Activated naive CD8-positive, alpha-beta T cell treated with anti-CD3 and anti-CD28 coated beads, Interleukin-2, amount 50 U/mL, for 24 hours (primary cell): ENCODE results near the gene NUDT16.
A peak's percentile ranks its signal among the peaks of the same experiment; 100 is the strongest.
"Not testable (repeated sequence)": the region's sequence is repeated elsewhere in the genome, so short reads cannot be mapped to it uniquely, and the experiment has no call there.

Experiments used
- ATAC-seq: fragments of 150-1000 bp; cut with Tn5 transposase; one replicate; pipeline ENCODE4 v1.10.0; 2021
- DNase-seq: peaks from one replicate; pipeline ENCODE4 v3.0.0; 2021
- H3K27ac Mint-ChIP-seq: one replicate; pipeline ENCODE4 v1.8.0; 2021; ENCODE audit warnings: mild to moderate bottlenecking, mixed read lengths
- H3K27me3 Mint-ChIP-seq: one replicate; pipeline ENCODE4 v1.8.0; 2021; ENCODE audit warnings: mixed read lengths
- H3K36me3 Mint-ChIP-seq: one replicate; pipeline ENCODE4 v1.8.0; 2021; ENCODE audit warnings: low read depth, mixed read lengths
- H3K4me1 Mint-ChIP-seq: one replicate; pipeline ENCODE4 v1.8.0; 2021; ENCODE audit warnings: mixed read lengths
- H3K4me3 Mint-ChIP-seq: one replicate; pipeline ENCODE4 v1.8.0; 2021; ENCODE audit warnings: mild to moderate bottlenecking, moderate library complexity, mixed read lengths
- H3K9me3 Mint-ChIP-seq: one replicate; pipeline ENCODE4 v1.8.0; 2021; ENCODE audit warnings: mixed read lengths

NUDT16 gene

GRCh38 chr3:131361464-131362421, 19.8 kb upstream of the NUDT16 start:
- no peak overlapping the region for H3K27ac Mint-ChIP-seq
- DNase-seq (no peak), ATAC-seq (peak; percentile 40)
- H3K36me3 Mint-ChIP-seq, result peaks cover 2% of the 10 kb centered on the region
- peaks cover 5% of the 10 kb centered on the region for H3K4me1 Mint-ChIP-seq
- H3K4me3 Mint-ChIP-seq, result peak overlapping the region; percentile 1
- H3K9me3 Mint-ChIP-seq, result peaks cover 3% of the 10 kb centered on the region
- H3K27me3 Mint-ChIP-seq, result peaks cover 50% of the 10 kb centered on the region

DNA sequence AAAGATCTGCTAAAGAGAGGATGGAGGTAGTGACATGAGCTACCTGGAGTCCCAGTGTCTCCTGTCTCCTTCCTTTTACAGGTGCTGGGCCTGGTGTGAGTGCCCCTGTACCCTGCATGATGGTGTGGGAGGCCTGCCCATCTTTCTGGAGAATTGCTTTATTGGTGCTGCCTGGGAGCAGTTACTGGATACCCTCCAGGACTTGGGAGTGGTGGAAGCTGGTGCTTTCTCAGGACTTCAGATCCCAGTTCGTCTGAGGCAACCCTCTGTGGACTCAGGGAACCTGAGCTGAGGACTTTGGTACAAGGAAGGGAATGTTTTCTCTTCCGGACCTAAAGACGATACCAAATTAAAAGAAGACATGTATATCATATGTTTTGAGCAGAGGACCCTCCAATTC, 18.3 kb upstream of the NUDT16 start:
- no peak overlapping the region for H3K4me3 Mint-ChIP-seq
- peaks cover 2% of the 10 kb centered on the region for H3K36me3 Mint-ChIP-seq
- peaks cover 48% of the 10 kb centered on the region for H3K27me3 Mint-ChIP-seq
- peaks cover 8% of the 10 kb centered on the region for H3K9me3 Mint-ChIP-seq
- no peak for ATAC-seq
- H3K27ac Mint-ChIP-seq, result no peak overlapping the region
- peaks cover 5% of the 10 kb centered on the region for H3K4me1 Mint-ChIP-seq
- no peak for DNase-seq

DNA sequence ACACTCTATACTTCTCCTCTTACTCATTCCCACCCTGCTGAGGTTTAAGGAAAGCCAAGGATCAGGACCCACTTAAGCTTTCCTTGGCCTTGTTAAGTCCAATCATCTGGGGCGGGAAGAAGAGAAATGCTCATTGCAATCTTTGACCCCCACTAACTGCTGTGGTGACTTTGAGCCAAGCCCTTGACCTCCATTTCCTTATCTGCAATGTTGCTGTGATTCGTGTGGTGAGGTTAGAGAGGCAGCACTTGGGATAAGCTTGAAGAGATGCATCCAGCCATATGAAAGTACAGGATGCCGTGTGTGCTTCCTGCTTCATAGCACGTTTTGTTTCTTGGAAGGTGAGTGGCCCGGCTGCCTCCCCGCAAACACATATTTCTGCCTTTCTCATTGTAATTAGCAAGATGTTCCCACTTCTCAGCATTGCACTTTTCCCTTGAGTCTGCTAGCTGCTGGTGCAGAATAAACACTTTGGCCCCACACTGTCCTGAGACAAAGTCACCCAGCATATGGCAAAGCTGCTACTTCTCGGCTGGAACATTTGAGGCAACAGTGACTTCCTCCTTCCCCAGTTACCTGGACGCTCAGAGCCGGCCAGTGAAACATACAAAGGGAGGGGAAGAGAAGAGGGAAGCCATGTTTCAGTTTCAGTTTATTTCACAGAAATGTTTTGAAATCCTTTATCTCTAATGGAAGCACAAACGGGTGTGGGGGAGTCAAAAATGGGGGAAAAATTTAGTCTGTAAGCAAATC, 10.5 kb upstream of the NUDT16 start:
- DNase-seq (no peak), ATAC-seq (no peak)
- Mint-ChIP-seq H3K27me3 (no peaks in the 10 kb centered on the region), H3K27ac (no peak overlapping the region), H3K4me1 (no peaks in the 10 kb centered on the region), H3K4me3 (no peak overlapping the region), H3K36me3 (peaks cover 3% of the 10 kb centered on the region), H3K9me3 (peaks cover 5% of the 10 kb centered on the region)

DNA sequence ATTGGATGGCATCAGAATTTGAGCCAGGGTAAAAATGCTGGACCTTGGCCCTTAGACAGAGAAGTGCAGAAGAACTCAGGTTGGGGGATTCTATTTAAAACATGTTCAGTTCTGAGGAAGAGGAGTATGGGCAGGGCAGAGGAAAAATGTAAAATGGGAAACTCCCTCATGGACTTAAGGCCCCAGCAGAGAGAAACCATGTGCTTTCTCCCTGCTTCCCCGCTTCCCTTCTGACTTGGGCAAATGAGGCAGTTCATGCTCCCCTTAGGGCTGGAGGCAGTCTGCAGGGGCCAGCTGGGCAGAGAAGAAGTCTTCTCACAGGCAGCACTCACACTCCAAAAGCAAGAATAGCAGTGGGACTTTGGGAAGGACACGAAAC, 9.9 kb upstream of the NUDT16 start:
- no peak overlapping the region for H3K4me3 Mint-ChIP-seq
- peaks cover 3% of the 10 kb centered on the region for H3K36me3 Mint-ChIP-seq
- H3K27me3 Mint-ChIP-seq, result no peaks in the 10 kb centered on the region
- H3K27ac Mint-ChIP-seq, result no peak overlapping the region
- peaks cover 5% of the 10 kb centered on the region for H3K9me3 Mint-ChIP-seq
- DNase-seq (no peak), ATAC-seq (no peak)
- no peaks in the 10 kb centered on the region for H3K4me1 Mint-ChIP-seq

- no peaks in the 10 kb centered on the region for H3K4me1 Mint-ChIP-seq
- DNase-seq, result no peak
- H3K27ac Mint-ChIP-seq, result no peak overlapping the region
- H3K4me3 Mint-ChIP-seq, result no peak overlapping the region
- no peaks in the 10 kb centered on the region for H3K27me3 Mint-ChIP-seq
- H3K9me3 Mint-ChIP-seq, result no peaks in the 10 kb centered on the region
- ATAC-seq, result no peak
- H3K36me3 Mint-ChIP-seq, result peaks cover 3% of the 10 kb centered on the region
Measured at GRCh38 chr3:131374741-131375140, 6.8 kb upstream of the NUDT16 start.

- peak overlapping the region; percentile 83 for H3K27ac Mint-ChIP-seq
- H3K4me1 Mint-ChIP-seq, result peaks cover 16% of the 10 kb centered on the region
- not testable (repeated sequence) for DNase-seq, H3K27me3 Mint-ChIP-seq, H3K9me3 Mint-ChIP-seq, ATAC-seq, H3K36me3 Mint-ChIP-seq
- H3K4me3 Mint-ChIP-seq, result peak overlapping the region; percentile 93
Measured at GRCh38 chr3:131380821-131381444, 641 bp upstream of the NUDT16 start.

- H3K4me1 Mint-ChIP-seq, result peaks cover 19% of the 10 kb centered on the region
- H3K4me3 Mint-ChIP-seq, result peak overlapping the region; percentile 25
- no peaks in the 10 kb centered on the region for H3K9me3 Mint-ChIP-seq
- DNase-seq (no peak), ATAC-seq (peak; percentile 45)
- H3K36me3 Mint-ChIP-seq, result peaks cover 2% of the 10 kb centered on the region
- peak overlapping the region; percentile 63 for H3K27ac Mint-ChIP-seq
- no peaks in the 10 kb centered on the region for H3K27me3 Mint-ChIP-seq
Measured at GRCh38 chr3:131386429-131387165, 5.0 kb downstream of the NUDT16 start.

DNA sequence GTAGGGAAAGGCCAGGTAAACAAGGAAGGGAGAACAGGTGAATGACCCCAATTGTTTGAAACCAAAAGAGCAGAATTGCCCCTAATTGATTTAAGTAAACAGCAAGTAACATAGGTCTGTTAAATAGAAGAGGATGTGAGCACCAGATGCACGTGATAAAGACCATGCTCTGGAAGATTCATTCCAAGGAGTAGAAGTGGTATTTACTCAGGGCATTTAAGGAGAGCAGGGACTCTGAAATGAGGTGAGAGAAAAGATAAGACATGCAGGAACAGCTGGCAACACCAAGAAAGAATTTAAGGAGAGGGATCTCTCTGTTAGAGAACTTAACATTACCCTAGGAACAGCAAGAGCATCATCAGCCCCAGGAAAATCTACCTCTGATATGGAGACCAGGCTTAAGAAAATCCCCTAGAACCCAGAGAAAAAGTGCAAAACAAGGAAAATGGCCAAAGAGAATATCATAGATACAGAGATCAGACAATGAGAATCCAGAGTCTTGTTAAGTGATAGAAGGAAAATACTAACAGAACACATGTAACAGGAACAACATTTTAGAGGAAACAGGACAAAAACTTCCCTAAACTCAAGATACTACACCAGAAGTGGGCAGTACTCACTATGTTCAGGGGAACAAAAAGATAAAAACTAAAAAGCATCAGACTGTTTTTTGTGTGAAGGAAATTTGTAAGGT, 6.4 kb downstream of the NUDT16 start:
- peaks cover 2% of the 10 kb centered on the region for H3K36me3 Mint-ChIP-seq
- no peaks in the 10 kb centered on the region for H3K9me3 Mint-ChIP-seq

DNA sequence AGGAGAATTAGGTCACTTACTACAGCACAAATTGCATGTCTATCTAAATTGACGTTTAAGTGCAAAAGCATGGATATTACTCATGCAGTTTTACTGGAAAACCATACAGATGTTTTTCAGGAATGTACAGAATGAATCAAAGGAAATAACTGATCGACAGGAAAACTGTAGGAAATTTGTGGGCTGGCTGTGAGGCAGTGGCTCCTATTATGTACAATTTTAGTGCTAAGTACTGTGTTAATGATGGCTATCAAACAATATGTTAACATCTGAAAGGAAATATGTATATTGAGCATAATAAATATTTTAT, 6.9 kb downstream of the NUDT16 start:
- Mint-ChIP-seq H3K27me3 (no peaks in the 10 kb centered on the region), H3K36me3 (peaks cover 2% of the 10 kb centered on the region), H3K4me3 (no peak overlapping the region), H3K9me3 (no peaks in the 10 kb centered on the region), H3K27ac (no peak overlapping the region), H3K4me1 (peaks cover 14% of the 10 kb centered on the region)
- DNase-seq (no peak), ATAC-seq (no peak)

More for the DNA sequence above, 6.4 kb downstream of the NUDT16 start:
- Mint-ChIP-seq H3K27ac (no peak overlapping the region), H3K27me3 (no peaks in the 10 kb centered on the region), H3K4me1 (peaks cover 14% of the 10 kb centered on the region), H3K4me3 (no peak overlapping the region)
- DNase-seq (no peak), ATAC-seq (no peak)

GRCh38 chr3:131390331-131390730, 8.8 kb downstream of the NUDT16 start:
- no peak overlapping the region for H3K27ac Mint-ChIP-seq
- ATAC-seq (no peak), DNase-seq (no peak)
- no peak overlapping the region for H3K4me3 Mint-ChIP-seq
- H3K9me3 Mint-ChIP-seq, result no peaks in the 10 kb centered on the region
- H3K27me3 Mint-ChIP-seq, result no peaks in the 10 kb centered on the region
- no peaks in the 10 kb centered on the region for H3K36me3 Mint-ChIP-seq
- H3K4me1 Mint-ChIP-seq, result peaks cover 14% of the 10 kb centered on the region

DNA sequence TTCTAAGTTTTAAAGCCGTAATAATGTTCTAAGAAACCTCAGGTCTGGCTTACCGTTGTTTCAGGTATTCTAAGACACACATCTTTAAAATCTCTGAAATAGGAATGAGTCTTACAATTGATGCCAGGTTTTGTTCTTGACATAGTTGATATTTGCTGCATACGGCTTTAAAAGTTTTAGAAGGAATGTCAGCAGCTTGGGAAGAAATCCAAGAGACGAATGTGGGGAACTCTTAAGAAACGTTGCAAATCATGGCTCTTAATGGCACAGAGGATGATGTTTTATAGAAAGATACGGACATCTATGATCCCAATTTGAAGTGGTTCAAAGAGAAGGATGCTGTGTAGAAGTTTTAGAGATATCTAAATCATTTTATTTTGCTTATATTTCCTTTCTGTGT, 11.5 kb downstream of the NUDT16 start:
- no peak for ATAC-seq
- Mint-ChIP-seq H3K36me3 (no peaks in the 10 kb centered on the region), H3K4me1 (no peaks in the 10 kb centered on the region), H3K9me3 (no peaks in the 10 kb centered on the region), H3K27ac (no peak overlapping the region), H3K27me3 (no peaks in the 10 kb centered on the region), H3K4me3 (no peak overlapping the region)
- DNase-seq, result no peak

DNA sequence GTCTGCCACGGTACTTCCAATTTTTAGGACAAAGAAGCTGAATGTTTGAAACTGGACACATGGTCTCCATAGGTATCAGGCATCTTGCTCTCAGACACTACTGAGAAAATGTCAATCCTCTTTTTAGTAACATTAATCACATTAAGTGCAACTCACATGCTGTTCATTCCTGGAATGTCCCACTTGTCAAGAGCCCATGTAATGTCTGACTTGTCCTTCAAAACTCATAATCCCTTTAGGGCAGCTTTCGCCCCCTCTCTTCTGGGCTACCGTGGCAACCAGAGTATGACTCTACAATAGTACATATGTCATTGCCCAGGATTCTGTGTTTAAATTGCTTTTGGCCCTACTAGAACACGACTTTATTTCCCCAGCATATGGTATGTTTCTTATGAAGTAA, 12.3 kb downstream of the NUDT16 start:
- no peaks in the 10 kb centered on the region for H3K4me1 Mint-ChIP-seq
- H3K36me3 Mint-ChIP-seq, result no peaks in the 10 kb centered on the region
- ATAC-seq (no peak), DNase-seq (no peak)
- no peak overlapping the region for H3K4me3 Mint-ChIP-seq
- H3K27me3 Mint-ChIP-seq, result no peaks in the 10 kb centered on the region
- H3K27ac Mint-ChIP-seq, result no peak overlapping the region
- no peaks in the 10 kb centered on the region for H3K9me3 Mint-ChIP-seq

DNA sequence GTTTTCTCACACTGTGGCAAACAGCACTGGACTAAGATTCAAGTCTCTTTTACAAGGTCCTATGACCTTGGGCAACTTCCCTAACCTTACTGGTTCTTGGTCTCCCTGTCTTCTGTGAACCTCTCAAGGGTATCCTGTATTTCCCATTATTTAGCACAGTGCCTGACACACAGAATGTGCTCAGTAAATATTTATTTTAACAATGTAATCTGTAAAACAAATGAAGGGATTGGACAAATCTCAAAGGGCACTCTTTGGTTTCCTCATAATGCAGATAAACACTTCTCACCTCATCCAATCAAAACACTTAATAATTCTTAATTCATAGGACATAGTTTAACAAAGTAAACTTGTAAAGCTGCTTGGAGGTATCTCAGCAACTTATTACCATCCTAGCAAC, 12.8 kb downstream of the NUDT16 start:
- Mint-ChIP-seq H3K27me3 (no peaks in the 10 kb centered on the region), H3K36me3 (no peaks in the 10 kb centered on the region), H3K9me3 (no peaks in the 10 kb centered on the region), H3K27ac (no peak overlapping the region), H3K4me3 (no peak overlapping the region), H3K4me1 (no peaks in the 10 kb centered on the region)
- ATAC-seq (no peak), DNase-seq (no peak)

DNA sequence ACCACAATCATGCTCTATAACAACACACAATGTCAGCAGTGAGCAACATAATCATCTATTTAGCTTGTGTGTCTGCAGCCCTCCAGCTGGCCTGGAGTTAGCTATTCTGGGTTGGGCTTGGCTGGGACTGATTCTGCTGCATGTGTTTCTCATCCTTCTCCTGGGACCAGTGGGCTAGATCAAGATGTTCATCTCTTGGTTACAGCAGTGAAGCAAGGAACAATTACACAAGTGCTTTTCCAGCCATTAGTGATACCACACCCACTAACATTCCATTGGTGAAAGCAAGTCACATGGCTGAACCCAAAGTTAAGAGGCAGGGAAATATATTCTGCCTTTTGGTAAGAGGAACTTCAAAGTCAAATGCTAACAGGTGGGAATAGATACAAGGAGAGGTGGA, 14.6 kb downstream of the NUDT16 start:
- Mint-ChIP-seq H3K27ac (no peak overlapping the region), H3K4me1 (no peaks in the 10 kb centered on the region), H3K9me3 (no peaks in the 10 kb centered on the region), H3K36me3 (no peaks in the 10 kb centered on the region), H3K4me3 (no peak overlapping the region), H3K27me3 (no peaks in the 10 kb centered on the region)
- DNase-seq (no peak), ATAC-seq (no peak)
